ENCODE results near the gene KDM1A. TPM values are rescaled to one million over a fixed set of nuclear protein-coding genes. Genes with fewer than 3 reads are reported as not detected.

The KDM1A gene
- total RNA-seq, 1 donor from 2014 or later, result 89.9 TPM

GRCh38 chr1:23097316-23097715, 78.0 kb downstream of the KDM1A start:
- Mint-ChIP-seq H3K9me3 (ENCODE audit: low read depth) (no peaks in the 10 kb centered on the region), H3K4me3 (ENCODE audit: unreplicated experiment) (no peak overlapping the region), H3K4me1 (ENCODE audit: low read depth) (peaks cover 48% of the 10 kb centered on the region), H3K27ac (ENCODE audit: unreplicated experiment) (peak overlapping the region; percentile 30), H3K36me3 (ENCODE audit: low read depth) (peaks cover 18% of the 10 kb centered on the region), H3K27me3 (ENCODE audit: low read depth) (no peaks in the 10 kb centered on the region)
- no peak for DNase-seq (ENCODE audit: low spot score)
- no peak for TF ChIP-seq CTCF (IDR thresholded peaks at IDR 0.05)

GRCh38 chr1:23098463-23099170, 79.3 kb downstream of the KDM1A start:
- peaks cover 12% of the 10 kb centered on the region for H3K36me3 Mint-ChIP-seq (ENCODE audit: low read depth)
- peak overlapping the region; percentile 49 for H3K27ac Mint-ChIP-seq (ENCODE audit: unreplicated experiment)
- peaks cover 61% of the 10 kb centered on the region for H3K4me1 Mint-ChIP-seq (ENCODE audit: low read depth)
- DNase-seq (ENCODE audit: low spot score), result no peak
- H3K4me3 Mint-ChIP-seq (ENCODE audit: unreplicated experiment), result no peak overlapping the region
- peak; percentile 95 for TF ChIP-seq CTCF (IDR thresholded peaks at IDR 0.05)
- H3K9me3 Mint-ChIP-seq (ENCODE audit: low read depth), result no peaks in the 10 kb centered on the region
- no peaks in the 10 kb centered on the region for H3K27me3 Mint-ChIP-seq (ENCODE audit: low read depth)

GRCh38 chr1:23099171-23099536, 79.9 kb downstream of the KDM1A start:
- TF ChIP-seq CTCF (IDR thresholded peaks at IDR 0.05), result no peak
- no peak for DNase-seq (ENCODE audit: low spot score)
- H3K36me3 Mint-ChIP-seq (ENCODE audit: low read depth), result peaks cover 7% of the 10 kb centered on the region
- H3K27ac Mint-ChIP-seq (ENCODE audit: unreplicated experiment), result peak overlapping the region; percentile 49
- no peaks in the 10 kb centered on the region for H3K9me3 Mint-ChIP-seq (ENCODE audit: low read depth)
- H3K27me3 Mint-ChIP-seq (ENCODE audit: low read depth), result no peaks in the 10 kb centered on the region
- no peak overlapping the region for H3K4me3 Mint-ChIP-seq (ENCODE audit: unreplicated experiment)
- peaks cover 61% of the 10 kb centered on the region for H3K4me1 Mint-ChIP-seq (ENCODE audit: low read depth)

- TF ChIP-seq CTCF (IDR thresholded peaks at IDR 0.05), result no peak
- peaks cover 61% of the 10 kb centered on the region for H3K4me1 Mint-ChIP-seq (ENCODE audit: low read depth)
- H3K27me3 Mint-ChIP-seq (ENCODE audit: low read depth), result no peaks in the 10 kb centered on the region
- no peaks in the 10 kb centered on the region for H3K9me3 Mint-ChIP-seq (ENCODE audit: low read depth)
- peaks cover 9% of the 10 kb centered on the region for H3K36me3 Mint-ChIP-seq (ENCODE audit: low read depth)
- no peak for DNase-seq (ENCODE audit: low spot score)
- H3K27ac Mint-ChIP-seq (ENCODE audit: unreplicated experiment), result peak overlapping the region; percentile 93
- H3K4me3 Mint-ChIP-seq (ENCODE audit: unreplicated experiment), result no peak overlapping the region
These were observed 80.9 kb downstream of the KDM1A start for GRCh38 chr1:23100074-23100748.

GRCh38 chr1:23101101-23101827, 82.0 kb downstream of the KDM1A start:
- Mint-ChIP-seq H3K27ac (ENCODE audit: unreplicated experiment) (peak overlapping the region; percentile 93), H3K4me1 (ENCODE audit: low read depth) (peaks cover 55% of the 10 kb centered on the region), H3K36me3 (ENCODE audit: low read depth) (peaks cover 6% of the 10 kb centered on the region), H3K4me3 (ENCODE audit: unreplicated experiment) (no peak overlapping the region), H3K9me3 (ENCODE audit: low read depth) (no peaks in the 10 kb centered on the region), H3K27me3 (ENCODE audit: low read depth) (no peaks in the 10 kb centered on the region)
- TF ChIP-seq CTCF (IDR thresholded peaks at IDR 0.05), result no peak
- DNase-seq (ENCODE audit: low spot score), result no peak
